Measurements from ENCODE around the gene SDK2.

SDK2 gene

GRCh38 chr17:73390221-73390620 is 254.0 kb downstream of the SDK2 start:
- no peak for DNase-seq (ENCODE audit: low spot score)

GRCh38 chr17:73389411-73389810 is 254.8 kb downstream of the SDK2 start:
- DNase-seq (ENCODE audit: low spot score) = no peak

- DNase-seq (ENCODE audit: low spot score) = no peak
Observed at GRCh38 chr17:73388578-73388905, 255.7 kb downstream of the SDK2 start.

GRCh38 chr17:73387746-73388577 is 256.3 kb downstream of the SDK2 start:
- DNase-seq (ENCODE audit: low spot score) = no peak

- DNase-seq (ENCODE audit: low spot score) = no peak
Observed at GRCh38 chr17:73386561-73386960, 257.7 kb downstream of the SDK2 start.

DNA sequence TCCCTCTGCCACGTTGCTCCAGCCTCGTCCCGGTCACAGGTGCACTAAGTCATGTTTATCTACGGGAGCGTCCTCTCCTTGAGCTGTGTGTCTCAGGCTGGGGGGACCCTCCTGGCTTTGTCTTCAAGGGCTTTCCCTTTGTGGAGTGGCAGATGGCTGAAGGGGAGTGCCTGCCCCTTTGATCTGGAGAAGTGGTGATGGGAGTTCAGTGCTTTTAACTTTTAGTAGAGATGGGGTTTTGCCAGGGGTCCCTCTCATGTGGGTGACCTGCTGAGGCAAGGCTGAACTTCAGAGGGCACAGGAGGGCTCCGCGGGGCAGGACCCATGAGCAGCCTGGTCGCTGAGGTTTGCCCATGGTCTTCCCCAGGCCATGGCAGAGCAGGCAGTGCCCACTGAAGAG is 259.3 kb downstream of the SDK2 start:
- DNase-seq (ENCODE audit: low spot score) = no peak

DNA sequence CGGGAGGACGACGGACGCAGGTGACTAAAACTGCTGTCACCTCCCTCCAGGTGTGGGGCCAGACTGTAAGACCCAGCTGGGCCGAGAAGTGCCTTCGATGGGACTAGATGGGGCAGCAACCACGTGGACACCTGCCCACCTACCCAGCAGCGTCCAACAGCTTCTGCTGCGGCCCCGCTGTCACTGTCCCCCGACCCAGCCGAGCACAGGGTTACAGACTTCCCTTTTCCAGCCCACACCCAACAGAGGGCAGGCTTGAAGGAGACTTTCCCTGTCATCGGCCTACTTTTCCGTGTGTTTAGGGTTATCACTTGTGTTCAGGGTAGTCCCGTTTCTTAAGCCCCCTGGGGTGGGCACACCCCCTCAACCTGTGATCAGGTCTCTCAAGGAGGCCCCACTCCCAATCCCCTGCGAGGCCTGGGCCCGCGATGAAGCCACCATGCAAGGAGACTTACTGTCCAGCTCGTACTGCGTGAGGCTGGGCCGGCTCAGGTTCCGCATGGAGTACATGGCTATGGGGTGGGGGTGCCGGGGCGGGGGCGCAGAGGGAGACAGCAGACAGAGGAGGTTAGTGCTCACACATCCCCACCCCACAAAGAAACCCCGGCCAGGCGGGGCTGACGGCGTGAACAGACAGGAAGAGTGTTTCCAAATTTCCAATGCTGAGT is 263.7 kb downstream of the SDK2 start:
- no peak for DNase-seq (ENCODE audit: low spot score)

DNA sequence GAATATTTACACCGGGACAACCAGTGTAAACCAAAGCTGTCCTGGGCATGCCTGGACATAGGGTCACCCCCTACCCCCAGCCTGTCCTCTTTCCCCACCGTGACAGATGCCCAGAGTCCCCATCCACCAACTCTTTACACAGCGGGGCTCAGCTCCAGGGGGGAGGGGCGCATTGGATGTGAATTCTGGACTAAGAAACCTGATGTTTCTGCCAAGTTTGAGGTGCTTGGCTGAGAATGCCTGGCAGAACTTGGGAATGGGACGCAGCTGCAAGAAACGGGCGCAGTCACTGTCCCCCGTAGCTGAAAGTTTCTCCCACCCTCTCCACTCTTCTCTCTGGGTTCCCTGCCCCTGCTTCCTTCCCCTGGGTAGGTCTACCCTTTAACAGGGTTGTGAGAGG is 264.4 kb downstream of the SDK2 start:
- peak; percentile 45 for DNase-seq (ENCODE audit: low spot score)

GRCh38 chr17:73378974-73379470 is 265.2 kb downstream of the SDK2 start:
- DNase-seq (ENCODE audit: low spot score) = no peak

DNA sequence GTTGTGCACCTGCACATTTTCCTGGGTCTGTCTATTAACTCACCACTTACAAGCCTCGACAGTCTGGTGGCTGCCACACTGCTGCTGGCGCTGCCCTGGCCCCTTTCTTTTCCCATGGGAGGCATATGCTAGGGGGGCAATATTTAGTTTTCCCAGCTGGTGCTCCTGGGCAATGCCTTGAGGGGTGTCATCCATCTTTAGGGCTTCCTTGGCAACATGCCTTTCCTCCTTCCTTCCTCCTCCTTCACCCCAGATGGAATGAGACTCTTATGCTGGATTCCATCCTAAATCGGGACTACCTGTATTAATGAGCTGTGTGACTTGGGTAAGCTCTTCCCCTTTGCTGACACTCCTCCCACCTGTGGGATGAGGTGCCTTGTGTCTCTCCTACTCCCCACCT is 267.6 kb downstream of the SDK2 start:
- no peak for DNase-seq (ENCODE audit: low spot score)

- DNase-seq (ENCODE audit: low spot score) = no peak
Observed at GRCh38 chr17:73376152-73376551, 268.1 kb downstream of the SDK2 start.

- DNase-seq (ENCODE audit: low spot score) = no peak
Observed at GRCh38 chr17:73371836-73372235, 272.4 kb downstream of the SDK2 start.

DNA sequence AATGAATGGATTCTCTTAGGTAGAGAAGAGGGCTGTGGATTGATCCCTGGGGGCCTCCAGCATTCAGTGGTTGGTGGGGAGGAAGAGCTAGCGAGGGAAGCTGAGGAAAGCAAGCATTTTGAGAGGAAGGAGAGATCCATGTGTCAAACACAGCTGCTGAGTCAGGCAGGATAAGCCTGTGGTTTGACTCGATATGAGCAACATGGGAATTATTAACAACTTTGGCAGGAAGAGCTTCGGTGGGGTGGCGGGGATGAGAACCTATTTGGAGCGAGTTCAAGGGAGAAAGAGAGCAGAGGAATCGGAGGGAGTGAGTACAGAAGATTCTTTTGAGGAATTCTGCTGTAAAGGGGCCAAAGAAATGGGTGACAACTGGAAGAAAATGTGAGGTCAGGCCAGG is 273.0 kb downstream of the SDK2 start:
- no peak for DNase-seq (ENCODE audit: low spot score)

DNA sequence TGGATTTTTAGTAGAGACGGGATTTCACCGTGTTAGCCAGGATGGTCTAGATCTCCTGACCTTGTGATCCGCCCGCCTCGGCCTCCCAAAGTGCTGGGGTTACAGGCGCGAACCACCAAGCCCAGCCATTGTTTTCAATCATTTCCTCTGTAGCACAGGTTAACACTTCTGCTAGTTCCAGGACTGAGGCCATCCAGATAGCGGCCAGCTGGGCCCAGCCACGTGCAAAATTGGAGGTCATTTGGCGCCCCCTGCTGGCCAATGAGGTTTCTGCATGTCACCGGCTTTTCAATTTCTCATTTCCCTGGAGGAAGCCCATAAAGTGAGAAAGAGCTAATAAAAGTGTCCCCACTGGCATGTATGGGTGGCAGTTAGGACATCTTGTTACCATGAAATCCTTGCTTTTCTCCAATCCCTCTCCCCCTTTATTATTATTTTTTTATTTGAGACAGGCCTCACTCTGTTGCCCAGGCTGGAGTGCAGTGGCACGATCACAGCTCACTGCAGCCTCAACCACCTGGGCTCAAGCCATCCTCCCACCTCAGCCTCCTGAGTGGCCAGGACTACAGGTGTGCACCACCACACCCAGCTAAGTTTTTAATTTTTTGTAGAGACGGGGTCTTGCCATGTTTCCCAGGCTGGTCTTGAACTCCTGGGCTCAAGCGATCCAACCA is 274.3 kb downstream of the SDK2 start:
- peak; percentile 81 for DNase-seq (ENCODE audit: low spot score)

DNA sequence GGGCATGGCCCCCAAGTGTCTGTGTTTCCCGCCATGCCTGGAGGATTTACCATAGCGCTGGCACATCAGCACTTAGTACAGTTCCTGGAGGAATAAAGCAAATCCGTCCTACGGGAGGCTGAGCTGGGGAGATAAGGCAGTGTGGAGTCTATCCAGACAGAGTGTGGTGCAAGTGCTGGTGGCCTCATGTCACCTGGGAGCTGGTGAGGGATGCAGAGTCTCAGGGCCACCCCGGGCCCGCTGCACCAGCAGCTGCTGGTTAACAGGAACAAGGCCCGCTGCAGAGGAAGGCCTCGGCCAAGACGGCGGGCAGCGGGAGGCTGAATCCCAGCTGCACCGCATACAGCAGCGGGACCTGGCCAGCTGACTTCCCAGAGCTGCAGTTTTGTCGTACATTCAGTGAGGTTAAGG is 275.1 kb downstream of the SDK2 start:
- no peak for DNase-seq (ENCODE audit: low spot score)

- no peak for DNase-seq (ENCODE audit: low spot score)
Observed at GRCh38 chr17:73368085-73368631, 276.1 kb downstream of the SDK2 start.

DNA sequence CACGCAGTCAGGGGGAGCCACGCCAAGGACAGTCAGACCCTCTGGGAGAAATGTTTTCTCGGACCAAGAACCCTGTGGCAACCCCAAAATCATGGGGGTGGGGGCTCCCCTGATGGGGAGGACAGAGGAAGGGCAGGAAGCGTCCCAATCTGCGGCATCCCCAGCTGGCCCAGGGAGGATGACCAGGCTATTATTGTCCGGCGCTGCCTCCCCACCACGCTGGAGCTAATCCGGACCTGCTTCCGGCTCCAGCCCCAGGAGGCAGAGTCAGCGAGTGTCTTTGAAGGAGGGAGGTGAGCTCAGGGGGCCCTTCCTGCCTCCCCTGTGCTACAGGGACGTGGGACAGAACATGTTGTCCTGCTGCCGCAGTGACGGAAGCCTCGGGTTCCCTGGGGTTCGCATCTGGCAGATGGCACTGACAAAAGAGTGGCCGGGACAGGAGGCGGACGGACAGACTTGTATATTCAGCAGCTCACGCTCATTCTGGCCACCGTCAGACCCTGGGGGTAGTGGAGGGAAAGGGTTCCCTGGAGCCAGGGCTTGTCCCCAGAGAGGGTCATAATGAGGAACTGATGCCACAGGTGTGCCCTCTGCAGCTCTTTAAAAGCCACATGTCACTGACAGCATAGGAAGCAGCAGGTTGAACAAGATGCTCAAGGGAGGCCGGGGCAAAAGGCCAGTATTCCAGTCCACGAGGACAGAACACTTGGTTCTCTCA is 278.2 kb downstream of the SDK2 start:
- DNase-seq (ENCODE audit: low spot score) = peak; percentile 38

DNA sequence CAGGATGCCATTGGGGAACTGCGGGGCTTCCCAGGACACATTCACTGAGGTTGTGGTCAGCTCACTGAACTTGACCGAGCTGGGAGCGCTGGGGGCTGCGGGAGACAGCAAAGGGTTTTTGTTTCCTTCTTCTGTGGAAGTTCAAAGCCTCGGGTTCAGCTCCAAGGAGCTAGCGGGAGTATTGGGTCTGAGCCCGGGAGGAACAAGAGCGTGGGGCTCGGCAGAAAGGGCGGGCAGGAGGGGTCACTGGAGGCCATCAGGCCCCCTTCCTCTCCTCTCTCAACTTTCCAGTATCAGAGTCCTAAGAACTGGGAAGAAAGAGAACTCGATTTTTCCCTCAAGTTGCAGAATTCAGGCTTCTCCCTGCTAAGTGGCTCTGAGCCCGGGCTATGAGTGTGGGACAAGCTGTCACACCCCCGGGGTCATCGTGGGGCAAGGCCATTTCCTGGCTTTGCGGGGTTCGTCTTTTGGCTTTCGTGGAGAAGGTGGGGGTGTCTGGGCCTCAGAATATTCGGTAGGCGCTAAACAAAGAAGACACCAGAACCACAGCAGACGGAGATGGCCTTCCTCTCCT is 278.9 kb downstream of the SDK2 start:
- peak; percentile 43 for DNase-seq (ENCODE audit: low spot score)

DNA sequence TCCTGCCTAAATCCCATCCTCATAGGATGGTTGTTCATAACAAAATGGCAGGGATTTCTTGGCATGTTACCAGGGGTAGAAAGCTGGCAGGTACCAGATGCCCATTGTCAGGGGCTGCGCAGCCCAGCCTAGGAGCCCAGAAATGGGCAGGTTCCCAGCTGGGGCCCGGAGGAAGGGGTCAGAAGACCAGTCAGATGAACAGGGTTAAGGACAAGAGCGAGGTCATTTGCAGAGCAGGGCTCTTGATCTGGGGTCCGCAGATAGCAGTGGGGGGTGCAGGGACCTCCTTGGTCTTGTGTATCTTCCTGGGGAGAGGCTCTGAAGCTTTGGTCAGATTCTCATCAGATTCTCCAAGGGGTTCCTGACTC is 280.1 kb downstream of the SDK2 start:
- DNase-seq (ENCODE audit: low spot score) = no peak

- DNase-seq (ENCODE audit: low spot score) = no peak
Observed at GRCh38 chr17:73363442-73364154, 280.6 kb downstream of the SDK2 start.

DNA sequence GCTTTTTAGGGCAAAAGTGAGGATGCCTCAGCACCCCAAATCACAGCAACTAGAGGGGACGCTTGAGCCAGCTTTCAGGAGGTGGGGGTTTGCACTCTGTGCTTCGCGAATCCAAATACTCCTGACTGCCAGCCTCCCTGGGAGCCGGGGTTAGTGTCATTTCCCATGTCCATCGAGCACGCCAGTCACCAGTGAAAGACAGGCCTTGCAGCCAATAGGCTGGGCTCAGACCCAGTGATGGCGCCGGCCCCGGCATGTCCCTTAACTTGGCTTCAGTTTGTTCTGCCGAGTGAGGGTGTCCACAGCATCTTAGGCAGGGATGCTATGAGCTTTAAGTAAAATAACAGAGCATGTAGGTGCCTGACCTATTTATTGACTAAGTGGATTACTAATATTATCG is 281.5 kb downstream of the SDK2 start:
- no peak for DNase-seq (ENCODE audit: low spot score)
